DND-41 (cell line): ENCODE measurements around the gene TM9SF3.

Source experiments
- ATAC-seq: fragments of 200-7000 bp; cut with Tn5 transposase; 3 replicates; pipeline ENCODE4 v1.9.1; 2021; ENCODE audit warnings: low read depth; ENCODE audit not compliant: insufficient read depth
- DNase-seq: peaks from one replicate; pipeline ENCODE4 v3.0.0-alpha.2; 2020
- H2AFZ ChIP-seq: 2 replicates; pipeline ENCODE4 v1.6.0; 2012; ENCODE audit warnings: low read depth, low read length
- H3K27ac ChIP-seq: 2 replicates; pipeline ENCODE4 v1.5.1; 2012; ENCODE audit warnings: low read length, inconsistent platforms
- H3K27me3 ChIP-seq: fragments of 200-600 bp; sonication (generic); 2 replicates; pipeline ENCODE4 v1.6.0; 2012; ENCODE audit warnings: low read length, mild to moderate bottlenecking, inconsistent platforms; ENCODE audit not compliant: insufficient read depth, poor library complexity
- H3K36me3 ChIP-seq: 2 replicates; pipeline ENCODE4 v1.5.1; 2012; ENCODE audit warnings: low read length, inconsistent platforms; ENCODE audit not compliant: insufficient read depth
- H3K4me1 ChIP-seq: 2 replicates; pipeline ENCODE4 v1.5.1; 2012; ENCODE audit warnings: mild to moderate bottlenecking, low read length; ENCODE audit not compliant: insufficient read depth
- H3K4me2 ChIP-seq: 2 replicates; pipeline ENCODE4 v1.6.0; 2012; ENCODE audit warnings: mild to moderate bottlenecking, moderate library complexity, low read length, inconsistent platforms; ENCODE audit not compliant: insufficient read depth
- H3K4me3 ChIP-seq, 2 experiments: fragments of 200-600 bp in 1 of 2; shearing (Covaris generic) in 1 of 2; 2 replicates each; pipeline ENCODE4 v1.5.1; 2012 to 2016; ENCODE audit warnings: inconsistent platforms in 2 of 2, low read length in 2 of 2, mild to moderate bottlenecking in 2 of 2, low read depth in 1 of 2, moderate library complexity in 1 of 2
- H3K79me2 ChIP-seq: 2 replicates; pipeline ENCODE4 v1.6.0; 2012; ENCODE audit warnings: low read length, inconsistent platforms; ENCODE audit not compliant: insufficient read depth
- H3K9ac ChIP-seq: 2 replicates; pipeline ENCODE4 v1.6.0; 2012; ENCODE audit warnings: low read depth, mild to moderate bottlenecking, inconsistent platforms, low read length, moderate library complexity
- H3K9me3 ChIP-seq: 2 replicates; pipeline ENCODE4 v1.5.1; 2012; ENCODE audit warnings: low read length, moderate library complexity, mild to moderate bottlenecking, inconsistent platforms; ENCODE audit not compliant: insufficient read depth, severe bottlenecking
- H4K20me1 ChIP-seq: 2 replicates; pipeline ENCODE4 v1.6.0; 2012; ENCODE audit warnings: low read length; ENCODE audit not compliant: insufficient read depth
- CTCF ChIP-seq: IDR thresholded peaks from 2 replicates; pipeline ENCODE4 v1.5.1; 2012; ENCODE audit warnings: borderline replicate concordance, low read length, moderate library complexity, mild to moderate bottlenecking; ENCODE audit not compliant: poor library complexity, severe bottlenecking; ENCODE audit errors: extremely low read depth
- EZH2 ChIP-seq: IDR thresholded peaks from 3 replicates; pipeline ENCODE4 v1.6.1; 2012; ENCODE audit warnings: borderline replicate concordance, low read depth, mild to moderate bottlenecking, moderate library complexity, low read length, inconsistent platforms; ENCODE audit not compliant: severe bottlenecking

Gene TM9SF3

GRCh38 chr10:96568402-96568801, 18.4 kb downstream of the TM9SF3 start:
- H3K4me3 ChIP-seq, result no peak overlapping the region
- no peaks in the 10 kb centered on the region for H3K27me3 ChIP-seq
- H3K79me2 ChIP-seq, result peaks cover 89% of the 10 kb centered on the region
- H2AFZ ChIP-seq, result no peak overlapping the region
- no peak overlapping the region for H3K9ac ChIP-seq
- H3K27ac ChIP-seq, result no peak overlapping the region
- no peak overlapping the region for H3K4me2 ChIP-seq
- H3K9me3 ChIP-seq, result no peaks in the 10 kb centered on the region
- TF ChIP-seq CTCF (no peak), EZH2 (no peak)
- no peaks in the 10 kb centered on the region for H3K4me1 ChIP-seq
- H4K20me1 ChIP-seq, result peaks cover 60% of the 10 kb centered on the region; the same call in 1 of the 2 replicates
- DNase-seq, result no peak
- no peak for ATAC-seq
- H3K36me3 ChIP-seq, result peaks cover 61% of the 10 kb centered on the region

- Histone ChIP-seq H3K79me2 (peaks cover 64% of the 10 kb centered on the region), H3K36me3 (peaks cover 68% of the 10 kb centered on the region)
These were observed 21.0 kb downstream of the TM9SF3 start for GRCh38 chr10:96565774-96566173.

GRCh38 chr10:96560966-96561887, 25.6 kb downstream of the TM9SF3 start:
- H3K4me2 ChIP-seq, result no peak overlapping the region
- H3K4me1 ChIP-seq, result no peaks in the 10 kb centered on the region
- DNase-seq (no peak), ATAC-seq (no peak)
- no peak overlapping the region for H3K4me3 ChIP-seq
- peaks cover 77% of the 10 kb centered on the region for H3K36me3 ChIP-seq
- no peak overlapping the region for H2AFZ ChIP-seq
- no peaks in the 10 kb centered on the region for H3K27me3 ChIP-seq
- no peak overlapping the region for H3K27ac ChIP-seq
- peaks cover 15% of the 10 kb centered on the region; the same call in 1 of the 2 replicates for H4K20me1 ChIP-seq
- no peak overlapping the region for H3K9ac ChIP-seq
- TF ChIP-seq EZH2, result no peak
- no peak for TF ChIP-seq CTCF
- no peaks in the 10 kb centered on the region for H3K9me3 ChIP-seq
- peaks cover 20% of the 10 kb centered on the region for H3K79me2 ChIP-seq

More at GRCh38 chr10:96565774-96566173, 21.0 kb downstream of the TM9SF3 start:
- Histone ChIP-seq H3K27ac (no peak overlapping the region), H4K20me1 (peaks cover 43% of the 10 kb centered on the region; the same call in 1 of the 2 replicates), H3K4me3 (no peak overlapping the region), H3K27me3 (no peaks in the 10 kb centered on the region), H3K4me2 (no peak overlapping the region), H3K9ac (no peak overlapping the region), H3K4me1 (no peaks in the 10 kb centered on the region), H2AFZ (no peak overlapping the region), H3K9me3 (no peaks in the 10 kb centered on the region)
- ATAC-seq, result no peak
- no peak for DNase-seq
- no peak for TF ChIP-seq CTCF
- TF ChIP-seq EZH2, result no peak
